D721Med (cell line): Measurements from ENCODE around the gene PRDM5.
"Not testable (repeated sequence)": the region's sequence is repeated elsewhere in the genome, so short reads cannot be mapped to it uniquely, and the experiment has no call there.

Experiments
- DNase-seq: peaks from one replicate; pipeline ENCODE4 v3.0.0; 2011; ENCODE audit warnings: low spot score; ENCODE audit not compliant: insufficient read length
- FAIRE-seq: peaks from 2 replicates; lab custom pipeline; 2011; peaks lifted over from hg19 to GRCh38; lab: Jason Lieb, UNC
- CTCF ChIP-seq: IDR thresholded peaks from 2 replicates; pipeline ENCODE4 v1.5.1; 2012; ENCODE audit warnings: mild to moderate bottlenecking, control low read depth; ENCODE audit not compliant: insufficient read depth; ENCODE audit errors: missing control alignments

Gene PRDM5

GRCh38 chr4:120672076-120672475 is 250.4 kb downstream of the PRDM5 start:
- TF ChIP-seq CTCF: no peak
- no peak for DNase-seq
- no peak for FAIRE-seq

DNA sequence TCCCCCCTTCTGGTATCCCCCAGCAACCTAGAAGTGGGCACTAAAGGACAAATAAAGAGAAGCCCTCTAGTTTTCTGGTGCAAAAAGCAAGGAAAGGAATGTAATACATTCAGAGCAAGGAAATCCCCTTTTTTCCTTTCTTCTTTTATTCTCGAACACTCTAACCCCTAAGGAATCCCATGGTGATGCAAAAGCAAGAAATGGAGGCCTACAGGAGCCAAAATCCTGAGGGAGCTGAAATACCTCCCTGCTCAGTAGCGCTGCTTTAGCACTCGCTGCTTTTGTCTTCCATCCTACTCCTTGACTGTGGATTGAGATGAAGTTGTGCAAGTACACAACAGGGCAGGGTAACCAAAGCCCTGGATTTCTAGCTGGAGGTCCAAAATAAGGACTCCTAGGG is 251.0 kb downstream of the PRDM5 start:
- DNase-seq (no peak), FAIRE-seq (no peak)
- no peak for TF ChIP-seq CTCF

GRCh38 chr4:120667102-120667501 is 255.4 kb downstream of the PRDM5 start:
- TF ChIP-seq CTCF: no peak
- DNase-seq: no peak
- no peak for FAIRE-seq

- TF ChIP-seq CTCF: no peak
- DNase-seq (no peak), FAIRE-seq (no peak)
These were observed 257.7 kb downstream of the PRDM5 start for GRCh38 chr4:120664851-120665250.

- no peak for TF ChIP-seq CTCF
- DNase-seq (peak; percentile 28), FAIRE-seq (peak; percentile 94)
These were observed 262.8 kb downstream of the PRDM5 start for GRCh38 chr4:120659616-120660170.

GRCh38 chr4:120658772-120659171 is 263.8 kb downstream of the PRDM5 start:
- DNase-seq (no peak), FAIRE-seq (no peak)
- no peak for TF ChIP-seq CTCF

GRCh38 chr4:120653804-120654573 is 268.5 kb downstream of the PRDM5 start:
- TF ChIP-seq CTCF: no peak
- no peak for FAIRE-seq
- no peak for DNase-seq

DNA sequence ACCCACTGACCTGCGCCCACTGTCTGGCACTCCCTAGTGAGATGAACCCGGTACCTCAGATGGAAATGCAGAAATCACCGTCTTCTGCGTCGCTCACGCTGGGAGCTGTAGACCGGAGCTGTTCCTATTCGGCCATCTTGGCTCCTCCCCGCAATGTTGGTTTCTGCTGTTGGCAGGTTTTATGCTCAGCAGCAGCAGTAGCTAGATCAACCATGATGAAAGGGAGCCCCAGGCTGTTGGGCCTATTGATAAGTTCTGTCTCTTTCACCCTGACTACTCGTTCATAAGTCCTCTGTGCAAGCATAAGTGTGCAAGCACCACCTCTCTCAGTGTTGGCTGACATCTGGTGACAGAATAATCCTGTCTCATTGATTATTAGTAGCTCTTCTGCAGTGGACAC is 274.2 kb downstream of the PRDM5 start:
- FAIRE-seq, DNase-seq: not testable (repeated sequence)
